ENCODE measurements around the gene PET117. TPM values are rescaled to one million over a fixed set of nuclear protein-coding genes. Genes with fewer than 3 reads are reported as not detected.

The PET117 gene
- total RNA-seq, 1 experiment from 2014 or later: 25.0 TPM

DNA sequence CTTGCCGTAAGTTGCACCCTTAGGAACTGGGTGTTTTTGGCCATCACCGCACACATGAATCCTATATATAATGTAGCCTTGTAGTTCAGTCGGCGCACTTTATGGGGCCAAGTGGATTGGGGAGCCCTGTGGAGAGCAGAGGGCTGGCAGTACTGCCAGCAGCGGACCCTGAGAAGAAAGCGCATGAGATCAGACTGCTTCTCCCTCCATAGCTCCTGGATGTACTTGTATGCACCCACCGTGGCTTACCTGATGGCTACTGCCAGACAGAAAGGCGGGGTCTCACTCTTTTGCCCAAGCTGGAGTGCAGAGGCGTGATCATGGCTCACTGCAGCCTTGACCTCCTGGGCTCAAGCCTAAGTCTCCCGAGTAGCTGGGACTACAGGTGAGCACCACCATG, 47.2 kb upstream of the PET117 start:
- no peak for DNase-seq
- Histone ChIP-seq H3K9ac (ENCODE audit: extremely low read depth, insufficient read length, low read length) (no peak overlapping the region), H2AK5ac (ENCODE audit: insufficient read length, low read length) (no peak overlapping the region), H3K18ac (ENCODE audit: insufficient read length, low read depth, low read length) (no peak overlapping the region), H4K8ac (replicated peaks; ENCODE audit: insufficient read length, low read depth, low read length) (no peak overlapping the region), H3K4me2 (ENCODE audit: insufficient read depth, insufficient read length, low read length) (no peak overlapping the region), H2BK5ac (ENCODE audit: insufficient read length, low read length) (no peak overlapping the region), H3K79me2 (ENCODE audit: insufficient read depth, low read length) (no peaks in the 10 kb centered on the region), H3K14ac (ENCODE audit: insufficient read depth, low read length) (no peak overlapping the region), H3K27ac (ENCODE audit: insufficient read length, low read depth, low read length) (no peak overlapping the region), H3K9me3 (ENCODE audit: control insufficient read depth, low read depth, low read length) (no peaks in the 10 kb centered on the region), H3K23ac (ENCODE audit: insufficient read length, low read depth, low read length) (no peak overlapping the region), H3T11ph (ENCODE audit: low read length) (no peak overlapping the region), H3K23me2 (ENCODE audit: insufficient read length, low read depth, low read length, poor library complexity, severe bottlenecking) (no peaks in the 10 kb centered on the region), H4K5ac (ENCODE audit: insufficient read length, low read depth, low read length) (no peak overlapping the region), H3K56ac (ENCODE audit: insufficient read length, low read depth, low read length) (no peak overlapping the region), H3K27me3 (ENCODE audit: insufficient read depth, low read length) (no peaks in the 10 kb centered on the region), H2BK20ac (ENCODE audit: low read depth, low read length, poor library complexity, severe bottlenecking) (no peak overlapping the region), H2BK15ac (ENCODE audit: low read depth, low read length) (no peak overlapping the region), H4K91ac (ENCODE audit: insufficient read length, low read depth, low read length) (no peak overlapping the region), H3K4ac (ENCODE audit: low read depth, low read length) (no peak overlapping the region), H2BK12ac (ENCODE audit: insufficient read length, low read depth, low read length) (no peak overlapping the region), H2AFZ (ENCODE audit: low read length) (no peak overlapping the region), H2BK120ac (ENCODE audit: low read depth, low read length, poor library complexity, severe bottlenecking) (no peak overlapping the region), H4K20me1 (ENCODE audit: control insufficient read depth, insufficient read depth, insufficient read length) (no peaks in the 10 kb centered on the region), H3K4me1 (ENCODE audit: insufficient read depth, low read length) (no peaks in the 10 kb centered on the region), H3K79me1 (ENCODE audit: insufficient read depth, low read depth, low read length, poor library complexity, severe bottlenecking) (no peaks in the 10 kb centered on the region)
- Mint-ChIP-seq H3K36me3 (ENCODE audit: insufficient read depth in 1 of 3, low read depth in 3 of 3) (no peaks in the 10 kb centered on the region), H3K27me3 (ENCODE audit: low read depth) (peaks cover 6% of the 10 kb centered on the region), H3K4me1 (peaks cover 8 to 13% of the 10 kb centered on the region in 2 experiments; a peak in 3 of 4 replicates), H3K9me3 (no peaks in the 10 kb centered on the region), H3K4me3 (no peak overlapping the region), H3K27ac (no peak overlapping the region)
- TF ChIP-seq, protein P1, sequence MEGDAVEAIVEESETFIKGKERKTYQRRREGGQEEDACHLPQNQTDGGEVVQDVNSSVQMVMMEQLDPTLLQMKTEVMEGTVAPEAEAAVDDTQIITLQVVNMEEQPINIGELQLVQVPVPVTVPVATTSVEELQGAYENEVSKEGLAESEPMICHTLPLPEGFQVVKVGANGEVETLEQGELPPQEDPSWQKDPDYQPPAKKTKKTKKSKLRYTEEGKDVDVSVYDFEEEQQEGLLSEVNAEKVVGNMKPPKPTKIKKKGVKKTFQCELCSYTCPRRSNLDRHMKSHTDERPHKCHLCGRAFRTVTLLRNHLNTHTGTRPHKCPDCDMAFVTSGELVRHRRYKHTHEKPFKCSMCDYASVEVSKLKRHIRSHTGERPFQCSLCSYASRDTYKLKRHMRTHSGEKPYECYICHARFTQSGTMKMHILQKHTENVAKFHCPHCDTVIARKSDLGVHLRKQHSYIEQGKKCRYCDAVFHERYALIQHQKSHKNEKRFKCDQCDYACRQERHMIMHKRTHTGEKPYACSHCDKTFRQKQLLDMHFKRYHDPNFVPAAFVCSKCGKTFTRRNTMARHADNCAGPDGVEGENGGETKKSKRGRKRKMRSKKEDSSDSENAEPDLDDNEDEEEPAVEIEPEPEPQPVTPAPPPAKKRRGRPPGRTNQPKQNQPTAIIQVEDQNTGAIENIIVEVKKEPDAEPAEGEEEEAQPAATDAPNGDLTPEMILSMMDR (conservative IDR thresholded peaks at IDR 0.05): no peak
- WGBS (ENCODE audit: extremely low coverage, insufficient read length, low lambda C conversion rate): no CpG with 5 or more reads among the region's 10 CpGs
